ENCODE measurements around the gene CFTR.

CFTR gene

GRCh38 chr7:117704063-117704462 is 224.2 kb downstream of the CFTR start:
- H3K9me3 ChIP-seq (ENCODE audit: low read length), result no peaks in the 10 kb centered on the region
- no peak overlapping the region for H3K4me2 ChIP-seq (ENCODE audit: low read length)
- no peaks in the 10 kb centered on the region for H3K4me1 ChIP-seq (ENCODE audit: insufficient read depth, low read length, severe bottlenecking)
- no peaks in the 10 kb centered on the region for H4K20me1 ChIP-seq (ENCODE audit: insufficient read depth, low read length)
- H3F3A ChIP-seq (ENCODE audit: insufficient read depth, low read length), result no peaks in the 10 kb centered on the region
- H3K4me3 ChIP-seq (ENCODE audit: low read depth, low read length, poor library complexity, severe bottlenecking), result no peak overlapping the region
- no peaks in the 10 kb centered on the region for H3K27me3 ChIP-seq (ENCODE audit: insufficient read depth, low read length)
- H3K9me2 ChIP-seq (ENCODE audit: low read depth, low read length), result no peaks in the 10 kb centered on the region
- H3K9ac ChIP-seq (ENCODE audit: low read length), result no peak overlapping the region
- TF ChIP-seq, protein P1, sequence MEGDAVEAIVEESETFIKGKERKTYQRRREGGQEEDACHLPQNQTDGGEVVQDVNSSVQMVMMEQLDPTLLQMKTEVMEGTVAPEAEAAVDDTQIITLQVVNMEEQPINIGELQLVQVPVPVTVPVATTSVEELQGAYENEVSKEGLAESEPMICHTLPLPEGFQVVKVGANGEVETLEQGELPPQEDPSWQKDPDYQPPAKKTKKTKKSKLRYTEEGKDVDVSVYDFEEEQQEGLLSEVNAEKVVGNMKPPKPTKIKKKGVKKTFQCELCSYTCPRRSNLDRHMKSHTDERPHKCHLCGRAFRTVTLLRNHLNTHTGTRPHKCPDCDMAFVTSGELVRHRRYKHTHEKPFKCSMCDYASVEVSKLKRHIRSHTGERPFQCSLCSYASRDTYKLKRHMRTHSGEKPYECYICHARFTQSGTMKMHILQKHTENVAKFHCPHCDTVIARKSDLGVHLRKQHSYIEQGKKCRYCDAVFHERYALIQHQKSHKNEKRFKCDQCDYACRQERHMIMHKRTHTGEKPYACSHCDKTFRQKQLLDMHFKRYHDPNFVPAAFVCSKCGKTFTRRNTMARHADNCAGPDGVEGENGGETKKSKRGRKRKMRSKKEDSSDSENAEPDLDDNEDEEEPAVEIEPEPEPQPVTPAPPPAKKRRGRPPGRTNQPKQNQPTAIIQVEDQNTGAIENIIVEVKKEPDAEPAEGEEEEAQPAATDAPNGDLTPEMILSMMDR (IDR thresholded peaks at IDR 0.05; ENCODE audit: low read length), result no peak
- no peak for TF ChIP-seq EZH2 (IDR thresholded peaks at IDR 0.05; ENCODE audit: borderline replicate concordance, low read length)
- no peaks in the 10 kb centered on the region for H3K79me2 ChIP-seq (ENCODE audit: insufficient read depth, low read length)
- H2AFZ ChIP-seq (ENCODE audit: low read length), result no peak overlapping the region
- H3K36me3 ChIP-seq (ENCODE audit: insufficient read depth, low read length), result no peaks in the 10 kb centered on the region
- no peak overlapping the region for H3K27ac ChIP-seq (ENCODE audit: low read depth, low read length, poor library complexity, severe bottlenecking)

- Histone ChIP-seq H3F3A (ENCODE audit: insufficient read depth, low read length) (no peaks in the 10 kb centered on the region), H2AFZ (ENCODE audit: low read length) (no peak overlapping the region), H3K36me3 (ENCODE audit: insufficient read depth, low read length) (no peaks in the 10 kb centered on the region), H3K9me2 (ENCODE audit: low read depth, low read length) (no peaks in the 10 kb centered on the region), H3K4me2 (ENCODE audit: low read length) (no peak overlapping the region), H3K9ac (ENCODE audit: low read length) (no peak overlapping the region), H3K4me1 (ENCODE audit: insufficient read depth, low read length, severe bottlenecking) (no peaks in the 10 kb centered on the region), H4K20me1 (ENCODE audit: insufficient read depth, low read length) (no peaks in the 10 kb centered on the region), H3K9me3 (ENCODE audit: low read length) (no peaks in the 10 kb centered on the region), H3K4me3 (ENCODE audit: low read depth, low read length, poor library complexity, severe bottlenecking) (no peak overlapping the region), H3K27ac (ENCODE audit: low read depth, low read length, poor library complexity, severe bottlenecking) (no peak overlapping the region), H3K27me3 (ENCODE audit: insufficient read depth, low read length) (no peaks in the 10 kb centered on the region), H3K79me2 (ENCODE audit: insufficient read depth, low read length) (no peaks in the 10 kb centered on the region)
- TF ChIP-seq EZH2 (IDR thresholded peaks at IDR 0.05; ENCODE audit: borderline replicate concordance, low read length), result no peak
- TF ChIP-seq, protein P1 (IDR thresholded peaks at IDR 0.05; ENCODE audit: low read length), result no peak
Observed at GRCh38 chr7:117705630-117706029, 225.8 kb downstream of the CFTR start.

DNA sequence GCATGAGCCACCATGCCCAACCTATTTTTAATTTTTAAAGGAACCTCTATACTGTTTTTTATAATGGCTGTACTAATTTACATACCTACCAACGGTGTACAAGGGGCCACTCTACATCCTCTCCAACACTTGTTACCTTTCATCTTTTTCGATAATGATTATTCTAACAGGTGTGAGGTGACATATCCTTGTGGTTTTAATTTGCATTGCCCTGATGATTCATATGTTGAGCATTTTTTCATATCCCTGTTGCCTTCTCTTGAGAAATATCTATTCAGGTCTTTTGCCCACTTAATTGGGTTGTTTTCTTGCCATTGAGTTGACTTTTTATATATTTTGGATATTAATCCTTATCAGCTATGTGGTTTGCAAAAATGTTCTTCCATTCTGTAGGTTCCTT is 226.4 kb downstream of the CFTR start:
- Histone ChIP-seq H3K9me3 (ENCODE audit: low read length) (no peaks in the 10 kb centered on the region), H3F3A (ENCODE audit: insufficient read depth, low read length) (no peaks in the 10 kb centered on the region), H4K20me1 (ENCODE audit: insufficient read depth, low read length) (no peaks in the 10 kb centered on the region), H3K9me2 (ENCODE audit: low read depth, low read length) (no peaks in the 10 kb centered on the region), H3K9ac (ENCODE audit: low read length) (no peak overlapping the region), H3K4me3 (ENCODE audit: low read depth, low read length, poor library complexity, severe bottlenecking) (no peak overlapping the region), H2AFZ (ENCODE audit: low read length) (no peak overlapping the region), H3K4me2 (ENCODE audit: low read length) (no peak overlapping the region), H3K36me3 (ENCODE audit: insufficient read depth, low read length) (no peaks in the 10 kb centered on the region), H3K4me1 (ENCODE audit: insufficient read depth, low read length, severe bottlenecking) (no peaks in the 10 kb centered on the region), H3K27ac (ENCODE audit: low read depth, low read length, poor library complexity, severe bottlenecking) (no peak overlapping the region), H3K27me3 (ENCODE audit: insufficient read depth, low read length) (no peaks in the 10 kb centered on the region), H3K79me2 (ENCODE audit: insufficient read depth, low read length) (no peaks in the 10 kb centered on the region)
- no peak for TF ChIP-seq EZH2 (IDR thresholded peaks at IDR 0.05; ENCODE audit: borderline replicate concordance, low read length)
- TF ChIP-seq, protein P1 (IDR thresholded peaks at IDR 0.05; ENCODE audit: low read length), result no peak

All from OCI-LY1 (cell line).